HG02763 (cell line): ENCODE data around the gene SCNM1.
A peak's percentile ranks its signal among the peaks of the same experiment; 100 is the strongest.

Experiments
- ATAC-seq: cut with Tn5 transposase; IDR thresholded peaks from one replicate; pipeline ENCODE4 v1.9.1; 2021; ENCODE audit warnings: mild to moderate bottlenecking, moderate library complexity; ENCODE audit not compliant: unreplicated experiment

Gene SCNM1, protein sequence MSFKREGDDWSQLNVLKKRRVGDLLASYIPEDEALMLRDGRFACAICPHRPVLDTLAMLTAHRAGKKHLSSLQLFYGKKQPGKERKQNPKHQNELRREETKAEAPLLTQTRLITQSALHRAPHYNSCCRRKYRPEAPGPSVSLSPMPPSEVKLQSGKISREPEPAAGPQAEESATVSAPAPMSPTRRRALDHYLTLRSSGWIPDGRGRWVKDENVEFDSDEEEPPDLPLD

DNA sequence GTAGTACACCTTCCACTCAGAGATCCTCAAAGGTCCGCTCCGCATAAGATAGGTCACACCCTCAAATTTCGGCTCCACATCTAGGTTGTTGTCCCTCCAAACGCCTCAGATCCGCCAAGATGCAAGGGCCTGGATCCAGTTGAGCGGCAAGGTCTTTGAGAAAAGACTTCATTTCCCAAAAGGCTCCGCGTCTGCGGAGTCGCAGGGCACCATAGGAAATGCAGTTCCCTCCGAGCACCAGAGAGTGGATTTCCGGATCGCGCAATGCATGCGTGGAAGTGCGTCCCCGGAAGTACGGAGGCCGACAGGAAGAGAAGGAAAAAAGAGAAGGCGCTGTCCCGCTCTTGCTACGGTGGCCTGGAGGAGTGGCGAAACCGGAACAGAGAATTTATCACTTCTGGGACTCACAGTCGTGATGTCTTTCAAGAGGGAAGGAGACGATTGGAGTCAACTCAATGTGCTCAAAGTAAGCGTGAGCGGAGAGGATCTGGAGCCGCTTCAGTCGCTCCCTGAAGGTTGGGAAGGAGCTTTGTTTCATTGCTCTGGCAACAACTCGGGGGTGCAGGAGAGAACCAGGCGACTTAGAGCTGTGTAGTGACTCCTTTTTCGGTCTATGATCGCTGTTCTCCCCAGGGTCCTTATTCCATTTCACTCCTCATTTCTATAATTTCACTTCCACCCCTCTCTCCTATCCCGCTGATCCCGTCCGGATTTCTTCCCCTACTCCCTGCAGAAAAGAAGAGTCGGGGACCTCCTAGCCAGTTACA lies at the start of gene SCNM1, which contains the start of gene LYSMD1:
TSS of gene SCNM1 (plus strand) at position 407 of the 767 bp plus-strand sequence. CDS start at position 416, 9 bp downstream.
TSS of gene LYSMD1 (minus strand) at position 165 of the 767 bp plus-strand sequence. CDS start 644 bp downstream, outside the sequence.
- peak; percentile 90 for ATAC-seq

DNA sequence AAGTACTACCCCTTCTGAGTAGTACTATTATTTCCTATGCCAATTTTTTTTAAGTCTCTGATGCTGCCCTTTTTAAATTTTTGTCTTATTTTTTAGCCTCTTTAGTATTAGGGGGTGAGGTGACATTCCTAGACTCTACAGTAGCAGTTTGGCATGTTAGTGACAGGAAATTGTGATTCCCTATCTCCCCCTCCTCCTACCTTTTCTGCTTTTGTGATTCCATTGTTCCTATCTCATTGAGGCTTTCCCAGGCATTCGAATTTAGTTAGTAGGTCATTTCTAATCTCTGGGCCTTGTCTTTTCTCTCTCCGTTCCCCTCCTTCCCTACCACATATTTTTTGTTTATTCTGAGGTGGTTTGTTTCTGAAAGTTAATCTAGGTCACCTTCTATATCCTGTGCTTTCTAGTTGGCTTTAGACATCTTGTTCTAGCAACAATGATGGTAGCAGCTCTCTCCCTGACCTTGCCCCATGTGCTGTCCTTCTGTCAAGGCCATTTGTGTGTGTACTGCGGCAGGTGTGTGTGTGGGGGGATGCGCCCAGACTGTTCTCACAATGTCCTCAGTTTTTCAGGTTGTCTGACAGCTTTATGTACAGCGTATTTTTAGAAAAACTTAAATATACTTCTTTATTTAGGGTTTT lies 41.1 kb upstream of the SCNM1 start:
- no peak for ATAC-seq

DNA sequence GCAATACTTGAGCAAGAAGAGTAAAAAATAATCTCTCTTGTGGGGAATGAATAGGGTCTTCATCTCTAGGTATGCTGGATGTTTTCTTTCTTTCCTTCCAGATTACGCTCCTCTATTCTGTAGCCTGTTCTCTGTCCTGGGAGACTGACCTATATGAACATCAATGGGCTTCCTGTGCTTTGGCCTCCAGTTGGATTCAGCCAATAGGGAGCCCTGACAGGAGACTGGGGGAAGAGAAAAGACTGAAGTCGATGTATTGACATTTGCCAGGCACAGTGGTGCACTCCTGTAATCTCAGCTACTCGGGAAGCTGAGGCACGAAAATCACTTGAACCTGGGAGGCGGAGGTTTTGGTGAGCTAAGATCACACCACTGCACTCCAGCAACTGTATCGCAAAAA lies 37.1 kb upstream of the SCNM1 start:
- no peak for ATAC-seq

DNA sequence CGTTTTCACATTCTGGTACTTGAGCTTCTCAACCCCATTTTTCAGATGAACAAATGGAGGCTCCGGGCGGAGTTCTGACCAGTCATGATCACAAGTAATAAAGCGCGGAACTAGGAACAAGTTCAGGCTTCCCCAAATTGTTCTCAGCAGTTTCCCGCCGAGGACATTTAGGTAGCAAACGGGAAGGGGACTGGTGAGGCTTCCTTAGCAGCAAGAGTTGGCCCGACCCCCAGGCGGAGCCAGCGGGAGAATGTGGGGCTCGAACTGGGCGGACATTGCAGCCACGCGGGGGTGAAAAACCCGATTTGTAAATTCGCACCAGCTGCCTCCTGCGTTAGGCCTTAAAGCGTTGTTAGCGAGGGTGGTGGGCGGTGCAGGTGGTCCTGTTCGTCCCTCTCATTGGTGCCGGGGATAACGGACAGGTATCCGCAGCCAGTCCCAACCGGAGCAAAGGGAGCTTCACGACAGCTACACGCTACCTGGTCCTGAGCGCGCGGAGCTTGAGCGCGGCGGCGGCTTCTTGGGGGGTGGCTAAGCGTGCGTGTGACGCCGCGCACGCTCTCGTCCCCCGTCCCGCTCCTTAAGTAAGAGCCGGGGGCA lies 34.9 kb upstream of the SCNM1 start:
- ATAC-seq = peak; percentile 60

DNA sequence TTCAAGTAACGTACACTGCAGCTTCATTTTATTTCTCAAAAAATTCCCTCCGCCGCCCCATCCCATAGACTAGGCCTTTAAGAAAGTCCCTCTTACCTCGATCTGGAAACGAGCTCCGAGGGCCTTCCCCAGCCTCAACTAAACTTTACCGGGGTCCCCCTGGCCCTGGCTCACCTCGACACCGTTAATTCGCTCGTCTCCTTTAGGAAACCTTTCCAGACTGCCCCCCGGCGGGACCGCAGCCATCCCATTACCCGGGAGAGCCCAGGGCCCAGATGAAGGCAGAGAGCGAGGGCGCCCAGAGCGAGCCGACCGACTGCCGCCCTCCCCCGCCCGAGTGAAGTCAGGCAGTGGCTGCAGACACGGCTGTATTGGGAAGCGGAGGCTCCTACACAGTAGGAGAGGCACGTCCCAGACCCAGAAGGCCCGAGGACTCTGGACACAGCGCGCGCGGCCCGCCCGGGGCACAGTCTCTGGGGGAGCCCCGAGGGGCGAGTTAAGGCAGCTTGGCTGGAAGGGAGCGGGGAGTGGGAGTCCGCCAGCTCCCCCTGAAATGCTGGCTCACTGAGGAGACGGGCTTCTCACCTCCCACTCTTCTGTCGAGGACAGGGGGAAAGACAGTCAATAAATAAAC lies 34.1 kb upstream of the SCNM1 start:
- no peak for ATAC-seq

DNA sequence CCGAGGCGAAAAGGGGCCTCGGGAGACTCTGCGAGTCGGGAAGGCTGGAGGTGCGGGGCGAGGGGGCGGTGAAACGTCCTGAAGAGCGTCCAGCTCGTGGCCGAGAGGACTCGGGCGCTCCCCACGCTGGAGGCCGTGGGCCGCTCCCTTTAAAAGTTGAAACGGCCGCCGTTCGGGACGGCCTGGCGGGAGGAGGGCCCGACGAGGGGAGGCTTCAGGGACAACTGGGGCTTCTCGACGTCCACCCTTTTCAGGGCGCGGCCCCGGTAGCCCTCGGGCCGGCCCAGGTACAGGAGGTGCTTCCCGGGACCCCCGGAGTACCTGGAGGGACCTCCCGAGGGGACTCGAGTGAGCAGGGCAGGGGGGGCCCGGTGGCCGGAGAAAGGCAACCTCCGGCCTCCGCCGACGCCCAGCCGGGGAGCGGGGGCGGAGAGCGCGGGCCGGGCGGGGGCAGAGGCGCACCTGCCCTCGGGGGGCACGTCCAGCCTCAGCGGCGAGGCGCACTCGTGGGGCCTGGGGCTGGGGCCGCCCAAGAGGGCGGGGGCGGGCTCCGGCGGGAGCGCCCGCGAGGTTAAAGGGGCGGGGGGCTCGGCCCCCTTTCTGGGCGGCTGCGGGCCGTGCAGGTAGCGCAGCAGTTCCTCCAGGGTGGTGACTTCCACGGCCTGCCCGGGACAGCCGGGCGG lies 33.5 kb upstream of the SCNM1 start:
- ATAC-seq = no peak

DNA sequence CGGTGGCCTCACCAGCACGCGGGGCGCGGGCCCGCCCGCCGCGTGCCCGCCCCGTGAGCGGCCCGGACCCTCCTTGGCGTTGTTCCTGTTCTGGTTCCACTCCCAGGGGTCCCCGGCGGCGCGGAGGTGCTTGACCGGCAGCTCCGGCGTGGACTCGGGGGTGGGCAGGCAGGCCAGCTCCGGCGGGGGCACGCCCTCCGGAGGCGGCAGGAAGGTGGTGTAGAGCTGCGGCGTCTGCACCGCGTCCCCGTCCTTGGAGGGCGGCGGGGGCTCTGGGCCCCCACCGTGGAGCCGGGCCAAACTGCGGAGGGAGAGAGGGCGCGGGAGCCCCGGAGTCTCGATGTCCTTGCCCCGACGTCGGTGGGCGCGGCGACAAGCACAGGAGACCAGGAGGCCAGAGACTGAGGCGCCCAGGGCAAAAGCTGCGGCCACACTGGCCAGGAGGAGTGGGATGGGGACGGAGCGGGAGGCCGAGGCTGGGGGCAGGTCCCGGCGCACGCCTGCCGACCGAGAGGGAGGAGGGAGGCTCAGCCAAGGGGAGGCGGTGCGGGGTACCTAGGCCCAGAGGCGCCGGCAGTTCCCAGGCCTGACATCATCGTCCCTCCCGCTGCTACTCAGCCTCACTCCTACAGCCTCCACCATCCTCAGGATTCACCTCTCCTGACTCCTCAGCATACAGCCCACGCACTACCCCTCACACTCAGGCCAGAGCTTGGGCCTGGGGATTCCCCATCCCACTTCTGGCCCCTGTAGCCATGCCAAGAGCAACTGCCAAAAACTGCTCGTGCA lies 32.7 kb upstream of the SCNM1 start:
- no peak for ATAC-seq

DNA sequence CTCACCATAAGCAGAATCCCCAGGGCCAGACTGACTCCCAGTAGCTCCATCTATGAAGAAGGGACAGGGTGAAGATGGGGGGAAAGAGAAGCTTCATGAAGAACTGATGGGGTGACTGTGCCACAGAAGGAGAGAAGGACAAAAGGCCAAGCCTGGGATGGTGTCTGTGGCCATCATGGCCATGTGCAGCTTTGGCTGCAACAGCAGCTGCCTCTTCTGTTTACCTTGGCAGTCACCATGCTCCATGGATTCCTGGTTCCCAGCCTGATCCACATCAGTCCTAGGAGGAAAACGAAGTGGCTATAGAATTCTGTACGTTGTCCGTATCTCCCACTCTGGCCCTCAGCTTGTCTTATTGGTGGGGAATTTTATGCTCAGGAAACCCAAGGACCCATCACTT lies 31.5 kb upstream of the SCNM1 start:
- ATAC-seq = no peak

DNA sequence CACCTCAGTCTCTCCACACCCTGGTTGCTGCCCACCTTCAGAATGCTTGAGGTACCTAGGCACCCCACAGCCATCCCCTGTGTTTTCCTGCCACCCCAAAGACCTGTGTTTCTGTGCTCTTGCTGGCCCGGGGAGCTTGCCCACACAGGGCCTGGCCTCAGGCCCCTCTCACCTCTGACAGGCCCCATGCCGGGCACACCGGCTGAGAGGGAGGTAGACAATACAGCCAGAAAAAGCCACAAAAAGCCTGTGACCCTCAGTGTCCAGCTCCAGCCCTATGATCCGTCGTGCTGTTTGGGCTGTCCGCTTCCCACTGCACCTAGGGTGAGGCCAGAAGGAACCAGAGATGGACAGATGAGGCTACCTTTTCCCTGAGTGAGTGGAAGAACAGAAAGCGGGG lies 31.0 kb upstream of the SCNM1 start:
- no peak for ATAC-seq

DNA sequence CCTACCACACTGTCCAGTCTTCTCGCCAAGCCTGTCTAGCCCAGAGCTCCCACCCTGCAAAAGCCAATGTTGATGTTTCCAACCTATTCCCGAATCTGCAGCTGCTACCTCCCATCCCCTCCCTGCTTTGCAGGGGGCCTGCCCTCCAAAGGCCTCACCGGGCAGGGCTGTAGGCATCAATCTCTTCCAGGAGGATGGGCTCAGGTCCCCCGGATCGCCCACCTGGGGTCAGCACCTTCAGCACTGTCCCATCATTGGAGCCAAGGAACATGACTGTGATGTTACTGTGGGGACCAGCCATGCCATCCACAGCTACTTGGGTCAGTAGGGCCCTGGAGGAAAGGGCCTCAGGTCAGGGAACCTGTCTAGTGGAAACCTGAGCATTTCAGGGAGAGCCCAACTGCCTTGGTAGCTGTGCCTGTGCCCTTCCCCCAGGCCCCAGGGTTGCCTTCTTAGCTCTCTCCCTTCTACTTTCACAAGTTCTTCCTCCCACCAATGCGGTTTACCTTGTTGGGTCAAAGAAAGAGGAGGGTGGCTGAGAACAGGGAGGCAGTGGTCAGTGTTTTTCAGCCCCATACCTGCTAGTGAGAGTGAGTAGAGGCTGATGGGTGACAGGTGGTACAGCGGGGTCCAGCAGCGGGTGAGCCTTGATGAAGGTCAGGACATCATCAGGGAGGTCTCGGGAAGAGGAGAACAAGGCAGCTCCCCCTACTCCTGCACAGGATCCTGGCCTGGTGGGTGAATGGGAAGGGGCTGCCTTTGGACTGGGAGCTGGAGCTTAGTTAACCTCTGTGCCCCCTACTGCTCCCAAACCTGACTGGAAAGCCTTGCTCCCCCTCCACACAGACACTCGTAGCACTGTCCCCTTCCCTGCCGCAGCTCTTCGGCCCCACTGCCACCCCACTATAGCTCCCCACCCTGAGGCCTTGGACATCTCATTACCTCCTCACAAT lies 30.2 kb upstream of the SCNM1 start:
- ATAC-seq = no peak

DNA sequence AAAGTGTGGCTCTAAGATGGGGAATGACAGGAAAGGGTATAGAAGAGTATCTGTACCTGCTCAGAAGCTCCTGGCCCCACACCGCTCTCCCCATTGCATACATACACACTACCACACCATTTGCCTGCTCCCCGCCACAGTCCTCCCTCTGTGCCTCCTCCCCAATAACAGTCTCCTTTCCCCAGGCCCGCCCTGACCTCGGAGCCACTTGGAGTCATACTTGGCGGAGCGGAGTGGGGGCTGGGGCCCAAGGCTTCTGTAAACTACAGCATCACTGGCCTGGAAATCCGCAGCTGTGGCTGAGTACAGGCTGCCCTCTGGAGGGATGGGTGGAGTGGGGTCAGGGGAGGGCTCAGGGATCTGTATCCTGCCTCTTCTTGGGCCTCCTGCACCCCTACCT lies 28.2 kb upstream of the SCNM1 start:
- no peak for ATAC-seq

DNA sequence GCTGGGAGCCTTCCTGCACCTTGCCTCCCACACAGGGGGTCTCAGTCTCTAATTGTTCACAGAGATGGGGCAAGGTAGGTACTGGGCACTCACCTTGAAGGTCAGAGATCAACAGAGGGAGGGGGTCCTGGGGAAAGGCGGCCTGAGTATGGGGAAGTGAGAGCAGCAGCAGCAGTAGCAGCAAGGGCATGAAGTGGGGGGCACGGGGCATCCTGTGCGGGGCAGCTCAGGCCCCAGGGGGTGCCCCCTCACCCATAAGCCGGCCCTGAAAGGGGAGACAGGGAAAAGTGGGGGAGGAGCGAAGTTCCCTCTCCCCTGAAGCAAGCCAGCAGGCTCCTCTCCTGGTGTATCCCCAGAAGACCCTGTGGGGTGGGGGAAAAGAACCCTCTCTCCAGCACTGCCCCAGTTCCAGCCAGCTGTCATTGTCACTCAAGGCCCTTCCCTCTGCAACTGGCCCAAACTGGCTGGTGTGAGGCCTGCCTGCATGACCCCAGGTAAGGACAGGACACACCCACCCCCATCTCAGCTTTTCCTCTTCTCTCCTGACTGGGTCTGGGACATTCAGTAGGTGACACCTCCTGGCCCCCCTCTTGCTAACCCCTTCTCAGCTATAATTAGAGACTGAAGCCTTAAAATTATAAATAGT lies 23.4 kb upstream of the SCNM1 start:
- ATAC-seq = no peak

DNA sequence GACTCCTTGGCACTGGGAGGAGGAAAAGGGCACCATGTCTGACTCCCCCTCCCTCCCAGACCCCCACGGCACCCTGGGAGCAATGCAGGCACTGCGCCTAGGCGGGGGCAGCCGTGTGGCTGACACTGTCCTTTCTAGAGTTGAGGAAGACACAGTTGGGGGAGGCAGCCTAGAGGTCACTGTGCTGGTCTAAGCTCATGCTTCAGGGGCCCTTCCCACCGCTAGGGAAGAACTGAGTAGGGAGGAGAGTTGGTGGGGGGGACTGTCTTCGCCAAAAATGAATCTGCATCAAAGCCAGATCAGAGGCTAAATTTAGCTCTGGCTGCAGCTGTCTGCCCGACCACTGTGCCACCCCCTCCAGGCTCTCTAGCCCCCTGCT lies 22.9 kb upstream of the SCNM1 start:
- ATAC-seq = no peak

DNA sequence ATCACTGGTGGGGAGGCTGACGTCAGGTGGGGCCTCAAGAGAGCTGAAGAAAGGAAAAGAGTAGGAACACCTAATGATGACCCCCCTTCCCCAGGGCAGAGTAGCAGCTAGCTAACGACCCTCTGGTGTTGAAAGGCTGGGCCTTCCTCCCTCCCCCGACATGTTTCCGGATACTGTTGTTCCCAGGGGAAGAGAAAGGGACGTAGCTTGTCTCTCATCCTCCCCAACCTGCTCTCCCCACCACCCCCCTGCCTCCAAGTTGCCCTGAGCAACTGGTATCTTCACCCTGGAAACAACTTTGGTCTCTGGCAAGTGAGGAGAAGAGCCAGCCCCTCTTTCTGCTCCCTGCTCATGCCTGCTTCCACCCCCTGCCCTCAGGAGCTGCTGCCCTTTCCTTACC lies 22.0 kb upstream of the SCNM1 start:
- no peak for ATAC-seq

DNA sequence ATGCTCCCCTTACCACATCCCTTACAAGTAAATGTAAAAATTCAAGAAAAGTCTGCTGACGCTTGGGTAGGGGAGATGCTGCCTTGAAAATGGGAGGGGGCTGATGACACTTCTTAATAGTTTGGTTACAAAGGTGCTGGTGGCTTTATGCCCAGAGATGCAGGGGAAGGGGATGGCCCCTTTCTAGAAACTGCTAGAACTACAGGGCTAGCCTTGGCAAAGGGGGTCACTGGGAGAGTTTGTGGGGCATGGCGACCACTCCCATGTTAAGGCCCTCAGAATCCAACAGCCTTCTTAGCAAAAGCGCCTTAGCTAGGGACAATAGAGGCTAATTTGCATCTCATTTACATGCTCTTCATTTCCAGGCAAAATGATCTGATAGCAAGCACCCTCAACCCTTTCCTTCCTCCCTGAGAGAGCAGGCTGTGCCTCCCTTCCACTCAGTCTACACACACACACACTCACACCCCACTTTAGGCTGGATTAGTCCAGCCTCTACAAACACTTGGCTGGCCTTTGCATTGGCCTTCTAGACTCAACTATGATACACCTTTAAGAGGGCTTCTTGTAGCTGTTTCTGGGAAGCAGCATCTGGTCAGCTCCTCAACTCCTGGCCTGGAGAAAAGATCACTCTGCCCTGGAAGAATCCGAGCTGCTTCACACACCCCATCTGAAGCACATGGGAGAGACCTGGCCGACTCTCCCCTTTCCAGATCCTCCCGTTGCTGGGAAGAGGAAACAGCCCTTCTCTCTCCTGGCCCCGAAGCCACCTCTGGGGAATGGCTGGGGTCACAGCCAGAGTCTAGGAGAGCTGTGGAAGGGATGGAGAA lies 21.3 kb upstream of the SCNM1 start:
- ATAC-seq = no peak

DNA sequence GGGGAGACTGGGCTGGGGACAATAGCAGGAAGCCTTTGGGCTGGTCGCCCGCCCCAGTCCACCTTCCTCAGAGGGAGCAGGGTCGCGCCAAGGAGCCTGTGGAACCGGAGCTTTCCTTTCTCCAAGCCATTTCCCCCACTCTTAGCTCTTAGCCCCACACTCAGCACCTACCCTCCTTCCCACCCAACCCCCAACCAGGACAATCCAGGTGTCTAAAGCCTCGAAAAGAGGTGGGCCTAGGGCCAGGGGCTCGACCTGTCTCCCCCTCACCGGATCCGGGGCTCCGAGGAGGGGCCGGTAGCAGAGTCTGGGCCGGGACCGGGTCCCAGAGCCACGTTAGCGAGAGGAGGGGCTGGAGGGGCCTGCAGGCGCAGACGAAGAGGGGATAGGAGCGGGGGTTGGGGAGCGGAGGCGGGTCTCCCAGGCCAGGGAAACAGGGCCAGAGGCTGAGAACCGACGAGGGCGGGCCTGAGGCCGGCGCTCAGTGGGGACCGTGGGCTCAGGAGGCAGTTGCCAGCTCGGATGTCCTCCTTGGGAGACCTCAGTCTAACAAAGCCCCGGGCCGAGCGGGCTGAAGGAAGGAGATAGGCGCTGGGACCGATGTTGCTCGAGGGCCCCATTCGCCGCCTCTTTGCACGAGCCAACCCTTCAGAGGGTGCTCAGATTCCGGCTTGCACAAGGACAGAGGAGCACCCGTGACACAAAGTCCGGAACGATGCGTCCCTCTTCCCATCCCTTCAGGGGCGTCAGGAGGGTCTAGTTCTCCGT lies 20.5 kb upstream of the SCNM1 start:
- ATAC-seq = no peak

DNA sequence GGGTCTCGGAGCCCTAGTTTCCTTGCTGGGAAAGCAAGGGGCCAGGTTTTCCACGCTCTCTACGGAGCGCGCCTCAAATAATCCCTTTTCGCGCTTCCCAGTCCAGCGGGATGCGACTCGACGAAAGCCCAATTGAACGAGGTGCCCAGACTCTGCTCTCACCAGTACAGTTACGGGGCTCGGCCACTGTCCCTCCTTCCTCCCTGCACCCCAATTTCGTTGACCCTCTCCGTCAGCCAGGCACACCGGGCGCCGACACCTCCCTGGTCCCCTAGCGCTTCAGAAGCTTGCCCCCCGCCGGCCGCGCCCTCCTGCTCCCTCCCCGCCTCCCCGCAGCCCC lies 19.9 kb upstream of the SCNM1 start:
- no peak for ATAC-seq
